HEK293T (cell line): Measurements from ENCODE around the gene HMCN2.

Source experiments
- CTBP1 ChIP-seq: fragments of 450-650 bp; IDR thresholded peaks from 2 replicates; pipeline ENCODE4 v1.6.1; 2016; ENCODE audit warnings: borderline replicate concordance
- HDGF ChIP-seq: fragments of 450-650 bp; IDR thresholded peaks from 2 replicates; pipeline ENCODE4 v1.6.1; 2017; ENCODE audit warnings: antibody characterized with exemption, borderline replicate concordance
- LEF1 ChIP-seq: fragments of 450-650 bp; IDR thresholded peaks from 2 replicates; pipeline ENCODE4 v1.6.1; 2017; ENCODE audit warnings: mild to moderate bottlenecking, borderline replicate concordance
- SP1 ChIP-seq: fragments of 450-650 bp; IDR thresholded peaks from 2 replicates; pipeline ENCODE4 v1.6.1; 2017
- SUZ12 ChIP-seq: fragments of 450-650 bp; IDR thresholded peaks from 2 replicates; pipeline ENCODE4 v1.6.1; 2016; ENCODE audit warnings: mild to moderate bottlenecking

DNA sequence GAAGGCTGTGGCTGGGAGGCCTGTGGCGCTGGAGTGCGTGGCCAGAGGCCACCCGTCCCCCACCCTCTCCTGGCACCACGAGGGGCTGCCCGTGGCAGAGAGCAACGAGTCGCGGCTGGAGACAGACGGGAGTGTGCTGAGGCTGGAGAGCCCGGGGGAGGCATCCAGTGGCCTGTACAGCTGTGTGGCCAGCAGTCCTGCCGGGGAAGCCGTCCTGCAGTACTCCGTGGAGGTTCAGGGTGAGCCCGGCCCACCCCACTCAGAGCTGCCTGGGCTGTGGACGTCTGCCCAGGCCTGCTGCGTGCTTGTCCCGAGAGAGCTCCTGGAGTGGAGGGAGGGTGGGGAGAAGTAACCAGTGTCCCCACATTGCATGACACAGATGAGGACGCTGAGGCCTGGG, 89.2 kb downstream of the HMCN2 start:
- no peak for TF ChIP-seq CTBP1
- no peak for TF ChIP-seq SUZ12
- no peak for TF ChIP-seq SP1
- no peak for TF ChIP-seq LEF1
- no peak for TF ChIP-seq HDGF
